Stimulated activated CD4-positive, alpha-beta T cell treated with anti-CD3 and anti-CD28 coated beads, Interleukin-1b, Interleukin-23, amount 100 ng/mL, for 48 hours (primary cell): ENCODE measurements around the gene DMKN.

Experiments
- DNase-seq: peaks from one replicate; pipeline ENCODE4 v3.0.0-alpha.2; 2020

The DMKN gene

DNA sequence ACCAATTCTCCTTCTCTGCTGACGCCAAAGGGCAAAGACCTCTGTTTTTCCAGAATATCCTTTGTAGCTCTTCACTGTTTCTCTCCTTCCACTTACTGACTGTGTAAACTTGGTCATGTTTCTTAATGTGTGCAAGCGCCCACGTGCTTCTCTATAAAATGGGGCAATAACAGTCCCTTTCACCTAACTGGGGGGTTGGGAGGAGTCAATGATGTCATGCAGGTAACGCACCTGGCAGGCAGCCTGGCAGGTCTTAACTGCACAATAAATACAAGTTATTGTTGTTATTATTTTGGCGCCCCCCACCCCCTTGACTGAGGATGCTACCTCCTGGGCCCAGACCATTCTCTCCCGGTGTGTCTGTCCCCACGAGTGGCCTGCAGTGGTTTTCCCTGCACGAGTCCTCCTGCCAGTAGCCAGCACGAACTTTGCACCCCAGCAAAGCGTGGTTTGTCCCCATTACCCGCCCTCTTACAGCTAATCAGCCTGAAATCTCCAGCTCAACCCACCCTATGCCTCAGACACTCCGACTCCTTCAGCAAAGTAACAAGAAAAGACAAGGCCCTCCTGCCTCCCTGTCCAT is 9.4 kb upstream of the DMKN start:
- no peak for DNase-seq

DNA sequence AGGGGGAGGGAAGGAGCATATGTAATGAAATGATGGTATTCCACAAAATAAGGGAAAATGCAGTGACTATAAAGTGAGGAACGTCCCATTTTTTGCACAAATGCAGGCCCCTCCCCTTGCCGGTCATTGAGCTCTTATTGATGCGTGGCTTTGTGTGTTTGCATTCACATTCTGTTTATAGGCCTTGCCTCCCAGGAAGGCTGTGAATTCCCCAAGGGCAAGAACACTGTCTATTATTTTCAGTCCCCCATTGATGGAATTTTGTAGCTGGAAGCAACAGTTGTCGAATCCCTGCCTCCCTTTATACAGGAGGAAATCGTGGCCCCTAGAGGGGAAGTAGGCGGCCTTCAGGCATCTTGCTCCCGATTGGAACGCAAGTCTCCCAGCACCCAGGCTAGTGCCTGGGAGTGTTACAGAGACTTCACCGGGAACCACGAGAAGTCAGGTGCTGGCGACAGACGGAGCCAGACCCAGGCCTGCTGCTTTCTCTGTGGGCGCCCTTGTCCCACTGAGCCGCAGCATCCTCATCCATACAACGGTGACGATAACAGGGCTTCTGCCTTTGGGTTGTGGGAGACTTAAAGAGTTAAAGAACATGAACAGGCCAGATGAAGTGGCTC is 7.8 kb upstream of the DMKN start:
- no peak for DNase-seq

DNA sequence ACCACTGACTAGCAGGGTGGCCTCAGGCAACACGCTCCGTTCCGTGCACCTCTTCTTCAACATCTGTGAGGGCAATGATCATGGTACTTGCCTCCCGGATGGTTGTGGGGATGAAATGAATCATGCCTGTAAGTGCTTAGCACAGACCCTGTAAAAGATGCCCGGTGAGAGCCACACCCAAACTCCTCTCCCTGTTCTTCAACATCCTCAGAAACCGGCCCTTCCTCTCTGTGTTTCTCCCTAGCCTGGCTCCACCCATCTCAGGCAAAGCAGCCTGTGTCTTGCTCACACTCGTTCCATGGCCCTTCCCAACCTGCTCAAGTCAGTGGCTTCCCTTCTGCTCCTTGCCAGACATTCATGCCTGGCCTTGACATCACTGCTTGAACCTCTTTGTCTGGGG is 5.8 kb upstream of the DMKN start:
- DNase-seq, result no peak

DNA sequence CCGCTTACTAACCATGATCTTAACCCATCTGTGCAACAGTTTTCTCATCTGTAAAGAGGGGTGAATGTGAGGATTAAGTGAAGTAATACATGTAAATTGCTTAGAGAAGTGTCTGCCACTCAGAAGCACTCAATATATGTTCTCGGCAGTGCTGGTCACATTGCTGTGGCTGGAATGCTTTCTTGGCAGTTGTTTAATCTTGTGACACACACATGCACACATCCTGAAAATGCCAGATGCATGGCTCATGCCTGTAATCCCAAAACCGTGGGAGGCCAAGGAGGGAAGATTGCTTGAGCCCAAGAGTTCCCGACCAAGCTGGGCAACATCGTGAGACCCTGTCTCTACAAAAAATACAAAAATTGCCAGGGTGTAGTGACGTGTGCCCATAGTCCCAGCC is 4.9 kb upstream of the DMKN start:
- DNase-seq, result no peak

DNA sequence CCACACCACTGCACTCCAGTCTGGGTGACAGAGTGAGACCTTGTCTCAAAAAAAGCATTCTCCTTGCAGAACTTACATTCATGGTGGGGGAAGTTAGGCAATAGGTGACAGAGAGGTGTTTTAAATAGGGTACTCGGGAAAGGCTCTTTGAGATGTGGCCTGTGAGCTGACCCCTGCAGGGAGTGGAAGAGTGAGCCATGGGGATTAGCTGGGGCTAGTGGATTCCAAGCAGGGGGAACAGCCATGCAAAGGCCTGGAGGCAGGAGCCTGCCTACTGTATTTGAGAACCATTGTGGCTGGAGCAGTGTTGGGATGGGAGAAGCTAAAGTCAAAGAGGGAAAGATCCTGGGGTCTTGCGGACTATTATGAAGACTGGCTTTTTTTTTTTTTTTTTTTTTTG is 3.9 kb upstream of the DMKN start:
- DNase-seq, result no peak

DNA sequence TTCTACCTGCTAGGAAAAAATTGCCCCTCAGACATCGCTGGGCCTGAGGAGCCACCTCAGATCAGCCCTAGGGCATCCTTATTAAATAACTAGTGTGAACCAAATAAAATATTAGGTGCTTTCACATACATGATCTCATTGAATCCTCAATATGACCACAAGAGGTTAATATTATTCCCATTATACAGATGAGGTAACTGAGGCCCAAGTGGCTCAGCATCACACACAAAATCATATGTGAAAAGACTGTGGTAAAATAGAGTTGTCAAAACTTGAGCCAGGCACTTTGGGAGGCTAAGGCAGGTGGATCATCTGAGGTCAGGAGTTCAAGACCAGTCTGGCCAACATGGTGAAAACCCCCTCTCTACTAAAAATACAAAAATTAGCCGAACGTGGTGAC is 2.9 kb upstream of the DMKN start:
- DNase-seq, result no peak

DNA sequence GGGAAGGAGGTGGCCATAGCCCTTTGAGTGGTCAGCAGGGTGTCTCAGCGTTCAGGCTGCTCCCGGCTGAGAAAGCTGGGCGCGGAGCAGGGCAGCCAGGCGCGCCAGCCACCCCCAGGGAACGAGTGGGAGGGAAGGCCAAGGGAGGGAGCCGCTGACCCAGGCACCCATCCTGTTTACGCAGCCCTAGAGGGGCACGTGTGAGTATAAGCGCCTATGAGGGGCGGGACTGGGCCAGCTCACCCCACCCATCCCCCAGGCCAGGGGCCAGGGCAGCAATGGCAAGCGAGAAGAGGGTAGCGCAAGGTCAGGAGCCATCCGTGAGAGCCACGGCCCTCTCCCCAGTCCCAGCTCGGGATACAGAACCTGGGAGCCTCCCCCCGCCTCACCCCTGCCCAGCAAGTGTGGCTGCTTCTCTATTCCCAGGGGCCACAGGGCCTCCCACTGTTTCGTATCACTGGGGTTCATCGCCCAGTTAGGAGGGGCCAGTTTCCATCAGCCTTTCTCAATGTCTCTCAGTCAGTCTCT is 897 bp upstream of the DMKN start:
- DNase-seq, result no peak

DNA sequence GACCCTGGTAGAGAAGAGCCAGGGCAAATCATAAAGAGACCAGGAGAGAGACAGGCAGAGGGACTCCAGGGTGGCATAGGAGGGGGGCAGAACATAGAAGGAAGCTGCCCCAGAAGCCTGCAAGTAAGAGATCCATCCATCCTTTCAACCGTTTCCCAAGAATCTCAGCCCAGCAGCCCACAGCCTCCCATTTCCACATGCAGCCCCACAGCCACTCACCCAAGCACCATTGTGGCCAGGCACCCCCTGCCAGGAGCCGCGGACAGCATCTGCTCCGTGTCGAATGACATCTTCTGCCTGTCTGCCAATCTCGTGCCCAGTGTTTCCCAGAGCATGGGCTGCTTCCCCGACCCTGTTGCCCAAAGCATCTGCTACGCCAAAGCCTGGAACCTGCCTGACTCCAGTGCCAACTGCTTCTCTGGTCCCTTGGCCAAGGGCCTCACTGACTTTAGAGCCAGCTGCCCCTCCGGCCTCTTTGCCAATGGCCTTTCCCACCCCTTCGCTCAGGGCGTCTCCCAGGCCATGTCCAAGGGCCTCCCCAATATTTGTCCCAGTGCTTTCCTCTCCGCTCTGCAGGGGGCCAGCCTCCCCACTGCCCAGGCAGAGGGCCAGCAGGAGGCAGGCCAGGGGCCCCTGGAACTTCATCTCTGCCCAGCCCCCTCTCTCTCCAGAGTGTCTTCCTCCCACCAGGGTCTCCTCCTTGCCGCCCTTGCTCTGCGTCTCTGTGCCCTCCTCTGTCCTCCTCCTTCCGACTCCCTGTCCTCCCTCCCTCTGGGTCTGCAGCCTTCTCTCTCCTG is 420 bp downstream of the DMKN start:
- DNase-seq, result no peak

DNA sequence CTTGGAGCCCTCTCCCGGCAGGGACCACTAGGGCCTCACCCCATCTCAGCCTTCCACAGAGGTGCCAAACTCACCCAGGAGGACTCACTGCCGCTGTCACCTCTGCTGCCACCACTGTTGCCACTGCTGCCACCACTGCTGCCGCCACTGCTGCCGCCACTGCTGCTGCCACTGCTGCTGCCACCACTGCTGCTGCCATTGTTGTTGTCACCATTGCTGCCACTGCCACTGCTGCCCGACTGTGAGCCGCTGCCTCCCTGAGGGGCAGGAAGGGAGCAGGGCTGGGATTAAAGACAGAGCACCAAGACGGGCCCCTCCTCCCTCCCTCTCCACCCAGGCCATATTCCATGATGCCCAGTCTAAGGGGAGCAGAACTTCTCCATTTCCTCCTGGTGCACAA is 2.1 kb downstream of the DMKN start:
- no peak for DNase-seq

DNA sequence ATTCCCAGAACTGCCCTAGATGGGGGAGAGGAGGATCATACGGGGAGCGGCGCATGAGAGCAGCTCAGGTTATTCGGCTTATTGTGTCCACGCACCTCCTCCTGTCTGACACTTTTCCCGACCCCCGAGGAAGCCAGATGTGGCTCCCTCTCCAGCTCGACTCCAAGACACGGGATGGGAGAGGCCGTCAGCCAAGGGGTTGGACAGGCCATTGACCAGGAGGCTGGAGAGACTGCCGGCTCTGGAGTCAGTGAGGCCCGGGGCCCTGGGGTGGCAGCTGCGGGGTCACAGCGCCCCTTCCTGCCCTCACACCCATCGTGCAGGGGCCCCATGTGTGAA is 2.9 kb downstream of the DMKN start:
- no peak for DNase-seq

DNA sequence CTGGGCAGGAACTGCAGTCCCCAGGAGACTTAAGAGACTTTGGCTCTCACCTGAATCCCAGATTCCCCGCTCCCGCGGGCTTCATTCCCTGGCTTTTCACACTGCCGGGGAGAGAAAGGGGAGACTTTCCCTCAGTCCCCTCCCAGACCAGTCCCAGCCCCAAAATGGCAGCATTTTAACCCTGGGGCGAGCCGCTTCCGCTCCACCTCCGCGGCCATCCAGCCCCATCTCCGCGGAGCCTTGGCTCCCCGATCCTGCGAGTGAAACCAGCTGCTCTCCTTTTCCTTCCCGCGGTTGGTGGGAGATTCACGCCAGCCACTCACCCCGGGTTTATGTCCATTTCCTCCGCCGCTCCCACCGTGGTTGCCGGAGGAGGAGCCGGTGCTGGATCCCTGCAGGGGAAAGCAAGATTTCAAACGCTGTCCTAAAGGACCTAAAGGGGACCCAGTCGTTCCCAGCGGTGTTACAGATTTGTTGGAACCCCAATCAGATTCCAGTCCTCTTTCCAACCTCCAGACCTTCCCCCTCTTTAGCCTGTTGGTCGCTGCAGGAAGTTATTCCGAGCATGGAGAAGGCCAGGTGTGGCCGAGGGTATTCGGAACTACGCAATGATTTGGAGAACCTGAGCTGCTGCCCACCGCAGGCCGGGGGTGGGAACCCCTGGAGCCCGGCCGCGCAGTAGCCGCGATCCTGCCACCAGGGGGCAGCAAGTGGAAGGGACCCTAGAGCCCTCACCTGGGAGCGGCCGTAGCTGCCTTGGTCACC is 3.4 kb downstream of the DMKN start:
- DNase-seq, result peak; percentile 65

DNA sequence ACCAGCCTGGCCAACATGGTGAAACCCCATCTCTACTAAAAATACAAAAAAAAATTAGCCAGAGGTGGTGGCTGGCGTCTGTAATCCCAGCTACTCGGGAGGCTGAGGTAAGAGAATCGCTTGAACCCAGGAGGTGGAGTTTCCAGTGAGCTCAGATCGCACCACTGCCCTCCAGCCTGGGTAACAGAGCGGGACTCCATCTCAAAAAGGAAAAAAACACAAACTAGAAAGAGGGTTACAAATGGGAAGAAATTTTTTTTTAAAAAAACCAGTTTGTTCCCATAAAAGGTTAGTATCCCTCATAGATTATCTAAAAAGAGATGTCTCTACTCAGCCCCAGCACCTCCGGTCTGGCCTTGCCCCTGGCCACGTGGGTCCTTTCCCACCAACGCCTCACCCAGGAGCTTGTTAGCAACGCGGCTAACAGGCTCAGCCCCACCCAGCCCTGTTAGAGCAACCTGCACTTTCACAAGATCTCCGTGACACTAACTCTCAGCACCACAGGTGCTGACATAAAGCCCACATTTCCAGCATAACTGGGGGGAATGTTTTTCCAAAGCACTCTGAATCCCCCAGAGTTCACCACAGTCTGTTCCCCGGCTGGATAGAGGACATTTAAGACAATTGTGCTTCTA is 4.3 kb downstream of the DMKN start:
- DNase-seq, result peak; percentile 46

DNA sequence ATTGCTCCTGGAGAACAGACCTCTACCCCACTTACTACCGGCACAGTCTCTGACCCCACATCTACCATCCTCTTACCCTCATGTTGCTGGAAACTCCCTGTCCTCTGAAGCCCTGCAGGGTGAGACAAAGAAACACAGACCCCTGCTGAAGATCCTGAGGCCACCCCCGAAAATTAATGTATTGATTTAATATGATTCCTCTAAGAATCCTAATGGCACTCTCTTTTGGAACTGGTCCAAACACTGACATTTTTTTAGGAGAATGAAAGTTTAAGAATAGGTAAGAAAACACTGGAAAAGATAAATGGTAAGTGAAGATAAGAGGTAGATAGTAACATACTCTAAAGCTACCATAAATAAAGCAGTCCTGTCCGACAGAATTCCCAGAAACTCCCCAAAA is 5.3 kb downstream of the DMKN start:
- no peak for DNase-seq

DNA sequence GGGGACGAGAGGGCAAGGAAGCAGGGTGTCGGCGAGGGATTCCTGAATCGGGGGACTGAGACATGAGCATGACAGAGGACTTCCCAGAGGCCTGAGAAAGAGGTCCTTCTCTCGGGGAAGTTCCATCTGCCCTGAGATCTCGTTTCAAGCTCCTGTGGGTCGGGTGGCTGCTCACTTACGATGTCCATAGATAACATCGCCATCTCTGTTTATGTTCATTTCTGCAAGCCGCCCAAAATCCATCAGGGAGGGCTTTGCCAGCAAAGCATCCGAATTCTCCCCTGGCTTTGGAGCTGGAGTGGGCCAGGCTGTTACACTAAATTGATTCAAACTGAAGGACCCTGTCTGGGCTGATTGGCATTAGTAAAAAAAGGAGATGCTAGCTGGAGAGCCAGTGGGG is 5.9 kb downstream of the DMKN start:
- no peak for DNase-seq

DNA sequence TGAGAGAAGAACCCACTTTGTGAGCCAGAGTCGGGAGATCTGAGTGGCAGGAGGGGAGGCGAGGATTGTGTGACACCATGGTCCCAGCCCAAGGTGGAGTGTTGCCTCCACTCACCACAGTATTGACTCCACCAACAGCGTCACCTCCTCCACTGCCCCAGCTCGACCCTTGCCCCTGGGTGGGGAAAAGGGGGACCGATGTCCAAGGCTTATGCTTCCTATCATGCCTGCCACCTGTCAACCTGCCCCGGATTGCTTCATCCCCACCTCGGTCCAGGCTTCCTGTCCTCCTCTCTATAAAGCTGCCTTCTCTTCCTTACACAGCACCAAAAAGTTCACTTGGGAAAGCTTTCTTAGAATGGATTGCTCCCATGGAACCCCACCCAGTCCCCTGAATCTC is 7.4 kb downstream of the DMKN start:
- no peak for DNase-seq

DNA sequence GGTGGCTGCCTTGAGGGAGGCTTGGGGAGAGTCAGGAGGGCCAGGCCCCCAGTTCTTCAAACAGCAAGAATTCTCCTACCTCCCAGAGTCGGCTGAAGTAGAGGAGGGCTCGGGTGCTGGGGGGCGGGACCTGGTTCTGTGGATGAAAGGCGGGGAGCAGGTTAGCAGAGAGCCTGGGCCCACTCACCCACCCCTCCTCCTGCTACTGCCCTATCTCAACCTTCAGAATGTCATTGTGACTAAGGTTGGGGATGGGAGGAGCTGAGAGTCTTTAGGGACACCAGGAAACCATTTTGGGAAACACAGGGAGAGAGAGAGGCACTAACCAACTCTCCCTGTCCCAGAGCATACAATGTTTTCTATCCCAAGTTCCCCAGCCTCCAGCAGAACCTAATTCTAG is 10.7 kb downstream of the DMKN start:
- no peak for DNase-seq

DNA sequence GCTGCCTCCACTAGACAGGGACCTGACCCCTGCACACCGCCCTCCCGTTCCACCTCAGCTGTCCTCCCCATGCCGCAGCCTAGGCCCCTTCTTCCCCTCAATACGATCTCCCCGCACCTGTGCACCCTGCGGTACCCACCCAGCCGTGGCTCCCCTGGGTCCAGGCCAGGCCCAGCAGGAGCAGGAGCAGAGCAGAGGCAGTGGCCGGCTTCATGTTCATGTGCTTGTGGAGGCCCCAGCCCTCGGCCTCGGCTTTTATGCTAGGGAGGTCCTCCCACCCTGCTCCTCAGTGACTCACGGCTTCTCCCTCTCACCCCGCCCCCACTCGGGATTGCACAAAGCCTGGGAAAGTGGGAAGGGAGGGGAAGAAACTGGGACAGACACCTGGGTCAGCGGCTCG is 11.8 kb downstream of the DMKN start:
- no peak for DNase-seq

DNA sequence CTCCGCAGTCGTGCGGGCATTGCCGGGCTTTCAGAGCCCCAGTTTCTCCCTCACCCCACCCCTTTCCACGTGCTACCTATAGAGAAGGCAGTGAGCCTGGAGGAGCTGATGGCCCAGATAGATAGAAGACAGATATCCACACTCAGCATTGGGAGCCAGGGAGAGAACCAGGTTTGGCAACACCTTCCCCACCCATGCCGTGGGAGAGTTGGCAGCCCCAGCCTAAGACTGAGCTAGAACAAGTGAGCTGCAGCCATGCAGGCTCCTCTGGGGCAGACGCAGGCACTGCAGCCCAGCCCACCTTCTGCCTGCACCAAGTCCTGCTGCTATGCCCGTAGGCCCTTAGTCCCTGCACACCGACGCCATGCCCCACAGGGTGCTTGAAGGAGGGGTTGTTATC is 12.8 kb downstream of the DMKN start:
- DNase-seq, result no peak

DNA sequence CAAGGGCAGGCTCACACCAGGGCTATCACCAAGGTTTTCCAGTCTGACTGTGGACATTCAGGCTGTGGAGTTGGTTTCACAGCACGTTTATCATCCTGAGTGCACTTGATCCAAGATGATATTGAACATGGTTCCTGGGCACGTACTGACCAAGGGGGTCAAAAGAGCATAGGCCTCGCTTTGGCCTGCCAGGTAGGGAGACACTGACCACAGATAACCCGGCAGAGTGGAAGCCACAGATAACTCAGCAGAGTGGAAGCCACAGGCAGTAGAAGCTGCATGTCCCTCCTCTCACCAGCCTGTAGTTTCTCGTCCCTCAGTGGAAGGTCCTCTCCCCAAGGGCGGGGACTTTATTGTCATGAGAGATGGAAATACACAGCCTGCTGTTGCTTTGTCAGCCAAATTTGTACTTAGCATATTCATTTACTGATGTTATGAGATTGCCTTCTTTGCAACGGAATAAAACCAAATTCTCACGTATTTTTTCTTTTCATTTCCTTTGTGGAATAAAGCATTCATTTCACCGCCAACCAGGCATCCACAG is 14.4 kb downstream of the DMKN start:
- DNase-seq, result no peak

DNA sequence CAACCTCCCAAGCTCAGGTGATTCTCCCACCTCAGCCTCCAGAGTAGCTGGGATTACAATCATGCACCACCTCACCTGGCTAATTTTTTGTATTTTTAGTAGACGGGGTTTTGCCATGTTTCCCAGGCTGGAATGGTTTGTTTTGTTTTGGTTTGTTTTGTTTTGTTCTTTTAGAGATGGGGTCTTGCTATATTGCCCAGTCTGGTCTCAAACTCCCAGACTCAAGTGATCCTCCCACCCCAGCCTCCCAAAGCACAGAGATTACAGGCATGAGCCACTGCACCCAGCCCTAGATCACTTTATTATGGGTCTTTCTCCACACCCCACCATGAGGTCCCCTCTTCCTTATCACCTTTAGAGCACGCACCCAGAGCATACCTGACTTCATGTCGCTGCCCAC is 15.2 kb downstream of the DMKN start:
- no peak for DNase-seq

DNA sequence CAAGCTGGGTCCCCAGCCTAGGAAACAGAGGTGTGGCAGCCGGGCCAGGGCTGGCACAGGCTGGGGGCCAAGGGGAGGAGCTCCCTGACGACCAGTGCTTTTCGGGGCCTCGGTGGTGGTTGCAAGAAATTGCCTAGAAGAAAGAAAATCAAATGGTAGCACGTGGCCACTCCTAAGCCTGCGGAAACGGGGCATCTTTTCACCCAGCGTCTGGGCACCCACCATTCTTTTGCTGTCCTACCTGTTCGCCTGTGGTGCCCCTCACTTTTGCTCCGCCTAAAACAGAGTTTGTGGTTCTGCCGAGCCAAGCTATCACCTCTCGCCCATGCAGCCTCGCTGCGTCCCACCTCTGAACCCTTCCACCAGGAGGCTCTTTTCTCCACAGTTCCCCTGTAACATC is 16.0 kb downstream of the DMKN start:
- no peak for DNase-seq

DNA sequence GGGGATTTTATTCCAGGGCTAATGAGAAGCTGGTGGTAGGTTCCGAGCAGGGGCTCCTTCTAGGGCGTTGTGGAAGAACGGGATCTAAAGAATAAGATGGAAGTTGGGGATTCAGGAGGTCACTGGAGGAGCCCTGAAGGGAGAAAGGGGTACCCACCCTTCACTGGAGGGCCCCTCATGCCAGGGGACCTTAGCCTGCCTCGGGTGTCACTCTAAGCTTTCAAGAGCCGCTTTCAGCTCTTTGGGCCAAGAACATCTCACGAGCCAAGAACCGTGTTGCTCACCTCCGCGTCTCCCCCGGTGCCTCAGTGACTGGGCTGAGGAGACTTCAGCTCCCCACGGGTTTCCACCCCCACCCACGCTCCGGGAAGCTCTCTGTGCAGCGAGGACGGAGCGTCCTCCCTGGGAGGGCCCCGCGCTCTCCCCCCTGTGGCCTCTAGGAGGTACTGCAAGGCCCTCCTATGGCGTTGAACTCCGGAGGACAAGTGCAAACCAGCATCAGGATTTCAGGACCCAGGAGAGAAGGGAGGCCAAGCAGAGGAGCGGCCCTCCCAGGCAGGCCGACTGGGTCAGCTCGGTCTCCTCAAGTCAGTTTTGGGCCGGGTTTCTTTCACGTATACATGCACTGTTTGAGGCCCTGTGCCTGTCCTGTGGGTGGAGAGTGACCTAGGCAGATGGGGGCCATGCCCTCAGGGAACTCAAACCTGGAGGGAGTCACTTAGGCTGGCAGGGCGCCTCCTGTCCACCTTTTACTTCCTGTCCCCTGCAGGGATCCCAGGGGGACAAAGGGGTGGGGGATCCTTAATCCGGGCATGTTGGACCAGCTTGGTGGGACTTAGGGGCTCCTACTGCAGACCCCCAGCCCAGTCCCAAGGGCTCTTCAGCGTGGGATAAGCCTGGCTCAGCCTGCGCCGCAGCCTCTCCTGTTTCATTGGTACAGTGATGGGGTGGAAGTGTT is 18.1 kb downstream of the DMKN start:
- DNase-seq, result peak; percentile 82
